GM23248 (cell line): ENCODE data around the gene QSOX2.
A peak's percentile ranks its signal among the peaks of the same experiment; 100 is the strongest.

ENCODE experiments used
- EZH2 ChIP-seq: fragments of 200-600 bp; sonication (generic); IDR thresholded peaks from 2 replicates; pipeline ENCODE4 v1.6.1; 2018; ENCODE audit warnings: antibody characterized with exemption, mild to moderate bottlenecking; ENCODE audit not compliant: insufficient read depth, poor library complexity, severe bottlenecking
- EZH2phosphoT487 ChIP-seq: fragments of 200-600 bp; sonication (generic); IDR thresholded peaks from 2 replicates; pipeline ENCODE4 v1.6.1; 2018; ENCODE audit warnings: antibody characterized with exemption, moderate library complexity, mild to moderate bottlenecking, low read depth; ENCODE audit not compliant: insufficient read depth

DNA sequence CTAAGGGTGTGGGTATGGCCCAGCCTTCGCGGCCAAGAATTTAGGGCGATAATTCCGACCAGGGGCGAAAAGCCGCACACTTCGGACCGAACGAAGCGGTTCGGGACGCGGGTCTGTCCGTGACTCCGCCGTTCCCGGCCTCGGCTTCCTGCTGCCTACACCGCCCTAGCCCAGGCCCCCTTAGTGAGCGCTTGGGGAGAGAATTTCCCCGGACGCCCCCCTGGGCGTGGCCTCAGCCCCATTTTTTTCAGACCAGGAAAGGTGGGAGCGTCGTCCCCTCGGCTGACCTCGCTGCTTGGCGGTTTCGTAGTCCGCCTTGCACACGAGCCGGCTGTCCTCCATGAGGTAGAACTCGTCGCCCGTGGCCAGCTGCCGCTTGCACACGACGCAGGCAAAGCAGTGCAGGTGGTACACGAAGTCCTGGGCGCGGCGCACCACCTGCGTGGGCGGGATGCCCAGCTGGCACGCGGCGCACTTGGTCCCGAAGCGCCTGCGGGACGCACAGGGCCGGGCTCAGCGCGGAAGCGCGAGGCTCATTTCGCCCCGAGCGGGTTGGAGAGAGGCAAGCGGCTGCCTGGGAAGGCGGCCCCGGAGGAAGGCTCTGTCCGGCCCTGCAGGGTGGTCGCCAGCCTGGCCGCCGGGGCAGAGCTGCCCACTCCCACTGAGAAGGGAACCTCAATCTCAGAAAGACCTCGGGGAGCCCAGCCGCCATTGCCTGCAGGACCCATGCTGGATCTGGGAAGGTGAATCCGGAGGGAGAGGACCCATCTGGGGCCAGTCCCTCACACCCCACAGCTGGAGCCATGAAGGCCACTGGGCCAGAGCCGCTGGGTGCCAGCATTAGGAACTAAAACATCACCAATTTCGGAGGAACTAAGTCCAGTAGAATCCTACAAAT is 46.0 kb downstream of the QSOX2 start:
- TF ChIP-seq EZH2 (no peak), EZH2phosphoT487 (peak; percentile 74; the same call in 1 of the 2 replicates)
